Muscle of arm (tissue), 12 donors: ENCODE measurements around the gene PERM1. TPM values are rescaled to one million over a fixed set of nuclear protein-coding genes. Genes with fewer than 3 reads are reported as not detected.
"Not testable (repeated sequence)": the region's sequence is repeated elsewhere in the genome, so short reads cannot be mapped to it uniquely, and the experiment has no call there.

Source experiments
- DNase-seq: peaks from one replicate; pipeline ENCODE4 v3.0.0-alpha.2; 2013
- polyA plus RNA-seq, 12 donors: library from polyadenylated mRNA; unstranded; fragments of 120-200 nt; gene quantifications; one replicate each; pipeline ENCODE4 v1.2.1, GENCODE V29; 2013; ENCODE audit not compliant: insufficient read length in 12 of 12

The PERM1 gene
- polyA plus RNA-seq, 12 donors: 0.73 to 5.3 (median 1.7) TPM; not detected in 2

DNA sequence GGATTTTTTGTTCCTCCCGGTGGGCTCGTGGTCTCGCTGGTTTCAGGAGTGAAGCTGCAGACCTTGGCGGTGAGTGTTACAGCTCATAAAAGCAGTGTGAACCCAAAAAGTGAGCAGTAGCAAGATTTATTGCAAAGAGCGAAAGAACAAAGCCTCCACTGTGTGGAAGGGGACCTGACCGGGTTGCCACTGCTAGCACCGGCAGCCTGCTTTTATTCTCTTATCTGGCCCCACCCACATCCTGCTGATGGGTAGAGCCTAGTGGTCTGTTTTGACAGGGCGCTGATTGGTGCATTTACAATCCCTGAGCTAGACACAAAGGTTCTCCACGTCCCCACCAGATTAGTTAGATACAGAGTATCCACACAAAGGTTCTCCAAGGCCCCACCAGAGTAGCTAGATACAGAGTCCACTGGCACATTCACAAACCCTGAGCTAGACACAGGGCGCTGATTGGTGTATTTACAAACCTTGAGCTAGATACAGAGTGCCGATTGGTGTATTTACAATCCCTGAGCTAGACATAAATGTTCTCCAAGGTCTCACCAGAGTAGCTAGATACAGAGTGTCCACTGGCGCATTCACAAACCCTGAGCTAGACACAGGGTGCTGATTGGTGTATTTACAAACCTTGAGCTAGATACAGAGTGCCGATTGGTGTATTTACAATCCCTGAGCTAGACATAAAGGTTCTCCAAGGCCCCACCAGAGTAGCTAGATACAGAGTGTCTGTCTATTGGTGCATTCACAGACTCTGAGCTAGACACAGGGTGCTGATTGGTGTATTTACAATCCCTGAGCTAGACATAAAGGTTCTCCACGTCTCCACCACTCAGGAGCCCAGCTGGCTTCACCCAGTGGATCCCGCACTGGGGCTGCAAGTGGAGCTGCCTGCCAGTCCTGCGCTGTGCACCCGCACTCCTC lies 35.8 kb upstream of the PERM1 start:
- not testable (repeated sequence) for DNase-seq

DNA sequence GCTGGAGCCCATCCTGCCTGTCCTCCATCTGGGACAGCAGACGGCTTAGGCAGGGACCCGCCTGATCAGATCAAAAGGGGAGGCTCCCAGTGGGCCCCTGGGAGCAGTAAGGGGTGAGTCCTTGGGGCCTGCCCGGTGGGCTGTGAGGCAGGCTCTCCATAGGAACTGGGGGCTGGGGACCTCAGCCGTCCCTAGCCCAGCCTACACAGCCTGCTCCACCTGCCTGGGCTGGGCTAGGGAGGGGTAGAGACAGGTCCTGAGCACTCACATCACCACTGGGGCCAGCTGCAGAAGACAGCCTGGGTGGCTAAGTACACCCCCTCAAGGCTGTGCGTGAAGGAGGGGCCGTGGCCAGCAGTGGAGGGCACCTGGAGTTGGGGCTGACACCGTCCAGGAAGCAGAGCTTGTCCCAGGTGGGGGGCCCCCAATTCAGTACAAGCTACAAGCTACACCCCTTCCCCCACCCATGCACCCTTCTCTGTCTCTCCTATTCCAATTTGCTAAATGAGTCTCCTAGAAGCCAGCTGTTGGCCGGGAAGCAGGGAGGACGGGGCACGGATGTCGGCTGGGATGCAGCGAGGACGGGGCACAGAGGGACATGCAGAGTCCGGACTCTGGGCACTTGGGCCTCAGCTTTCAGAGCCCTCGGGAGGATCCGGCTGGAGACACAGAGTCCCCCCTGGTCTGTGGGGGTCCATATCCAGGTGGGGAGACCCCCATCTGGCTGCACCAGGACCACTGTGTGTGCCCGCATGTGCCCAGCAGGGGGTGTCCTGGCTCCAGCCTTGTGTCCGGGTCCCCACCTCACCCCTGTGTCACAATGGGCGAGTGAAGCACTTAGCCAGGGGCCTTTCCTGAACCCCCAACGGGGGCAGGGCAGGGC lies 33.1 kb upstream of the PERM1 start:
- no peak for DNase-seq

DNA sequence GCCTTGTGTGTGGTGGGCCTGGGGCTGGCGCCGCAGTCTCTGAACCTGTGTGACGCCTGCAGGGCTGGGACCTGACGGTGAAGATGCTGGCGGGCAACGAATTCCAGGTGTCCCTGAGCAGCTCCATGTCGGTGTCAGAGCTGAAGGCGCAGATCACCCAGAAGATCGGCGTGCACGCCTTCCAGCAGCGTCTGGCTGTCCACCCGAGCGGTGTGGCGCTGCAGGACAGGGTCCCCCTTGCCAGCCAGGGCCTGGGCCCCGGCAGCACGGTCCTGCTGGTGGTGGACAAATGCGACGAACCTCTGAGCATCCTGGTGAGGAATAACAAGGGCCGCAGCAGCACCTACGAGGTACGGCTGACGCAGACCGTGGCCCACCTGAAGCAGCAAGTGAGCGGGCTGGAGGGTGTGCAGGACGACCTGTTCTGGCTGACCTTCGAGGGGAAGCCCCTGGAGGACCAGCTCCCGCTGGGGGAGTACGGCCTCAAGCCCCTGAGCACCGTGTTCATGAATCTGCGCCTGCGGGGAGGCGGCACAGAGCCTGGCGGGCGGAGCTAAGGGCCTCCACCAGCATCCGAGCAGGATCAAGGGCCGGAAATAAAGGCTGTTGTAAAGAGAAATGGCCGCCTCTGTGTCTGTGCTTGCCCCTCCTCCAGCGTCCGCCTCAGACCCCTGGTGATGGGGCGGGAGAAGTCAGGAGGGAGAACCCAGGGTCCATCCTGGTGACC lies 32.2 kb upstream of the PERM1 start:
- DNase-seq: no peak

DNA sequence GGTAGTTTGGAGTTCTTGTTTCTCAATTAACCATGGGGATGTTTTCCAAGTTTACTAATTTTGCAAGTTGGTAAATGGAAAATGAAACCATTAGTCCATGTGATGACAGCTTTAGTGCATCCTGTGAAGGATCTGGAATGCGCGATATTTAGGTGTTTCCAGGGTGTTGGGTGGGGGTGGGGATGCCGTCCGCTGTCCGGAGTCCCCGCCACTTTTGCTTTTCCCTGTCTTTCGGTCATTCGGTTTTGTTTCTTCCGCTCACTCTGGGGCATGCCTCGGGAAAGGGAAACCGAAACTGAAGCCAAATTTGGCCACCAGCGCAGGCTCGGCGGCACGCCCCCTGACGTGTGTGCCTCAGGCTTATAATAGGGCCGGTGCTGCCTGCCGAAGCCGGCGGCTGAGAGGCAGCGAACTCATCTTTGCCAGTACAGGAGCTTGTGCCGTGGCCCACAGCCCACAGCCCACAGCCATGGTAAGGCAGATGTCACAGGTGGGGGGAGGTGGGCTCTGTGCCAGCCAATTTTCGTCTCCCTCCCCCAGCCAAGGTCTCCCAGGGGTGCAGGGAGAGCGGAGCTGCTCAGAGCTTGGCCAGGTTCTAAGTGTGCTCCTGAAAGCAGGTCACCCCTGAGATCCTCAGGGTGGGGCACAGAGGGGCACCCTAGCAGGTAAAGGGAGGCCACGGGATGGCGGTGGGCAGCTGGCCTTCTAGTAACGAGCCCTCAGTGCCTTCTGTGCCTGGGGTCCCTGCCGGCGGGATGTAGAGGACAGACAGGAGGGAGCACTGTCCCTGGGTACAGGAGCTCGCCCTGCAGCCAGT lies 31.4 kb upstream of the PERM1 start, which contains the start of gene ISG15:
ISG15 (plus strand) TSS at position 393 of the 817 bp plus-strand sequence; CDS start at position 470, 77 bp downstream.
- peak; percentile 91 for DNase-seq

DNA sequence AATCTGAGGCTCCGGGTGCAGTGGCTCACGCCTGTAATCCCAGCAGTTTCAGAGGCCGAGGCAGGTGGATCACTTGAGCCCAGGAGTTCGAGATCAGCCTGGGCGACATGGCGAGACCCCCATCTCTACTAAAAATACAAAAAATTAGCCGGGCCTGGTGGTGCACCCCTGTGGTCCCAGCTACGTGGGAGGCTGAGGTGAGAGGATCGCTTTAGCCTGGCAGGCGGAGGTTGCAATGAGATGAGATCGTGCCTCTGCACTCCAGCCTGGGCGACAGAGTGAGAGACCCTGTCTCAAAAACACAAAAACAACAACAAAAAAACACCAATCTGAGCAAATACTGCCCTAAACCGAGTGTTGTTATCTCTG lies 30.8 kb upstream of the PERM1 start:
- DNase-seq: not testable (repeated sequence)

DNA sequence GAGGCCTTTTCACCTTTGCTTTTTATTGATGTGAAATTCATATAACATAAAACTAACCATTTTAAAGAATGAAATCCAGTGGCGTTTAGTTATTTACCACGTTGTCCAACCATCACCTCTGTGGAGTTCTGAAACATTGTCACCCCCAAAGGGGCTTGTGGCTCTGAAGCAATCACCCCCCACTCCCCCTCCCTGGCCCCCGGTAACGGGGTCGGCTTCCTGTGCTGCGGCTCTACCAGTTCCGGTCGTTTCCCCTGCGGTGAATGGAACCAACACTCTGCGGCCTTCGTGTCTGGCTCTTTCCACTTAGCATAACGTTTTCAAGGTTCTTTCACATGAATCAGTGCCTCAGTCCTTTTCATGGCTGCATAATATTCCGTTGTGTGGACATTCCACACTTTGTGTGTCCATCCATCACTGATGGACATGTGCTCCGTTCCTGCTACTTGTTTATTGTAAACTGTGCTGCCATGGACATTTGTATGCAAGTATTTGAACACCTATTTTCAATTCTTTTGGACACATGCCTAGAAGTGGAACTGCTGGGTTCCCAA lies 29.6 kb upstream of the PERM1 start:
- DNase-seq: no peak

DNA sequence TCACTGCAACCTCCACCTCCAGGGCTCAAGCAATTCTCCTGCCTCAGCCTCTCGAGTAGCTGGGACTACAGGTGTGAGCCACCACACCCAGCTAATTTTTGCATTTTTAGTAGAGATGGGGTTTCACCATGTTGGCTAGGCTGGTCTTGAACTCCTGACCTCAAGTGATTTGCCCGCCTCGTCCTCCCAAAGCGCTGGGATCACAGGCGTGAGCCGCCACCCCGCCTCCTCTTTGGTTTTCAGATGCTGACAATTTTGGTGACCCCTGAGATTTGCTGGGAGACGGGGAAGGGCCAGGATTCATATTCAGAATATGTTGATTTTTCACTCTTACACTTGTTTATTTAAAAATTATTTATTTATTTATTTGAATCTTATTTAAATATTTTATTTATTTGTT lies 28.2 kb upstream of the PERM1 start:
- DNase-seq: not testable (repeated sequence)

DNA sequence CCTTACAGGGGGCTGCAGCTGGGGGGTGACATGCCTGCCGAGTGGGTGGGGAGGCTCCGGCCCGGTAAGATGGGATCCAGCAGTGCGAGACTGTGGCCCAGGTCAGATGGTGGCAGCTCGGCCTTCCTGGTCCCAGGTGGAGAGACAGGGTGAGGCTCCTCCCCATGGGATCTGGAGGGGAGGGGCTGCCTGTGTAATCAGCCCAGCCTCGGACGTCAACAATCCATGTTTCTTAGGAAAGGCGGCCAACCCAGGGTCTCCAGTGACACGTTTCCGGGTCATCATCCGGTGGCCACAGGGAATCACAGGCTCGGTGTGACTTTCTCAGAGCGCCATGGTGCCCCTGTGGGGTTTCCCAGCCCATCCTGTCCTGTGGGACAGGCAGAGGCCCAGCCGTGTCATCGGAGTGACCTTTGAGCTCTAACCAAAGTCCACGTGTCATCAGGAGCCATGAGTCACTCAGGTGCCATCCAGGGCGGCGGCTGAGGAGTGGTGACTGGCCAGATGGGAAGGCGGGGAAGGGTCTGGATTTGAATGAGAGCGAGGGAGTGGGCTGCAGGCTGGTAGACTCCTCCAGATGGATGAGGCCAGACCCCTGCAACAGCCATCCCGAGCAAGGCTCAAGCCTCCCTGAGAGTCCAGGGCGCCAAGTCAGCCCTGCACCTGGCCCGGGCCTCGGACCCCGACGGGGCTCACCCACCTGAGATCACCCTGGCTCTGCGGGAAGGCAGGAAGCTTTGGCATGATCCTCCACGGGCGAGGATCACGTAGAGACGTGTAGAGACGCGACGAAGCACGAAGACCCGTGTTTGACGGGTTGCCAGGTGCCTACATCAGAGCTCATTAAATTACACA lies 24.6 kb upstream of the PERM1 start:
- DNase-seq: no peak

DNA sequence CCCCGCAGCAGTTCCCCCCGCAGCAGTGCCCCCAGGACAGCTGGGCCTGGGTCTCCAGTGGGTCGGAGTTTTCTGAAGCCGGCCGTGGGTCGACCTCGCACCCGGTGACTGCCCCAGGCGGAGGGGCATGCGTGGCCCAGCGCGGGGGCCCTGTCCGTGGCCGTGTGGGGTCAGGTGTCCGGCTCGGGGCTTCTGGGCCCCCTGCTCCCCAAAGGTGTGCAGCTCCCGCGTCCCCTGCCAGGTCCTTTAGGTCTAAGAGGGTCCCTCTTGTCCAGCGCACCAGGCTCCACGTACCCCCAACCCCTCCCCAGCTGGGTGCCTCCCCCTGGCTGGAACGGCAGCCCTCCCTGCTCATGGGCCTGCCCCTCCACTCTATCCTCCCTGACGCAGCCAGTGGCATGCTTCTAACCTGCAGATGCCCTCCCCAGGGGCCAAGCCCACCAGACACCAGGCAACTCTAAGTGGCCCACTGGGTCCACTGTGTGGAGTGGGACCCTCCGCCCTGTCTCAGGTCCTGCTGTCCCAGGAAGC lies 23.9 kb upstream of the PERM1 start:
- no peak for DNase-seq

DNA sequence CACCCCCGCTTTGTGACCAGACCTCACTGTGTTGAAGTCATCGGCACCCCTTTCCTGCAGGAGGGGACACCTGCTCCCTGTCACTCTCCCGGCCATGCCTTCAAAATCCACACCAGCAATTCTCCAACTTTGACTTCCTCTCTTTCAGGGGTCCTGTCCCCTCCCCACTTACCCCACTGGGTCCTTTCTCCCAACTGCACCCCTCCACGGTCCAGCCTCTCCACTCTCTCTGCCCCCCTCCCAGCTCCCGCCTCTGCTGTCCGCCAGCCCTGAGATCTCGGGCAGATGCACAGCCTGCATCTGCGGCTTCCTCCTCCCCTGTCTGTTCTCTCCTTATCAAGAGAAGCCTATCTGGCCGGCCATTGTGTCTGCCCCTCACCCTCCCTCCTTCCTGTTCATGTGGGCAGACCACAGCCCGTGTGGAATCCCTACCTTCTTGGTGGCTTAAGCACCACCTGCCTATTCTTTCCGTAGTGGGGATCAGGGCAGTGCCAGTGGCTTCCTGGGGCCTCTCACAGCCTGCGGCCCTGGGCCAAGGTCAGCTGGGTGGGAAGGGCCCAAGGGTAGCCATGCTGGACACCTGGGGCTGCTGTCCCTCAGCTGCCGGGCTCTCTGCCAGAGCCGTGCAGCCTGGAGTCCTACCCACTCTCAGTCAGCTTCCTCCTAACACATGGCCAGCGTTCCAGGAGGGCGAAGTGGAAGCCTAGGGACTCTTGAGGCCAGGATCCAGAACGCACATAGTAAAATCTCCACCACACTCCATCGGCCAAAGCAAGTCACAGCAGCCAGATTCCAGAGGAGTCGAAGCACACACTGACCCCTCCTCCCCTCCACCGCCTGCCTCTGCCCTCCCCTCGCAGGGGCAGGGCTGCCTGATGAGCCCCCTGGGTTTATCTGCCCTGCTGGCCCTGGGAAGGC lies 23.1 kb upstream of the PERM1 start:
- DNase-seq: no peak

DNA sequence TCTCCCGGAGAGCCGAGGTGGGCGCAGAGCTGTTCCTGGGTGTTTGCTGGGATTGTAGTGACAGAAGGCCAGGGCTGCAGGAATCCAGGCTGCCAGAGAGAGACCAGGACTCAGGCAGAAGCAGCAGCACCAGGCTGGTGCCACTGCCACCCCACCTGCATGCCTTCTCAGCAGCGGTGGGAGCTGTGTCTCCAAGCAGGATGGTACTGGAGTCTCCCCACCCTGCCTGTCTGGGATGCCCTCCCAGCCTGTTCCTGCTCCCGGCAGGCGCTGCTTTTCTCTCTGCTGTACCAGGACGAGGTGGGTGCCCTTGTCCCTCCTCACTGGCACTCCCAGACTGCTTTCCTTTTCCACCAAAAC lies 22.5 kb upstream of the PERM1 start:
- no peak for DNase-seq

DNA sequence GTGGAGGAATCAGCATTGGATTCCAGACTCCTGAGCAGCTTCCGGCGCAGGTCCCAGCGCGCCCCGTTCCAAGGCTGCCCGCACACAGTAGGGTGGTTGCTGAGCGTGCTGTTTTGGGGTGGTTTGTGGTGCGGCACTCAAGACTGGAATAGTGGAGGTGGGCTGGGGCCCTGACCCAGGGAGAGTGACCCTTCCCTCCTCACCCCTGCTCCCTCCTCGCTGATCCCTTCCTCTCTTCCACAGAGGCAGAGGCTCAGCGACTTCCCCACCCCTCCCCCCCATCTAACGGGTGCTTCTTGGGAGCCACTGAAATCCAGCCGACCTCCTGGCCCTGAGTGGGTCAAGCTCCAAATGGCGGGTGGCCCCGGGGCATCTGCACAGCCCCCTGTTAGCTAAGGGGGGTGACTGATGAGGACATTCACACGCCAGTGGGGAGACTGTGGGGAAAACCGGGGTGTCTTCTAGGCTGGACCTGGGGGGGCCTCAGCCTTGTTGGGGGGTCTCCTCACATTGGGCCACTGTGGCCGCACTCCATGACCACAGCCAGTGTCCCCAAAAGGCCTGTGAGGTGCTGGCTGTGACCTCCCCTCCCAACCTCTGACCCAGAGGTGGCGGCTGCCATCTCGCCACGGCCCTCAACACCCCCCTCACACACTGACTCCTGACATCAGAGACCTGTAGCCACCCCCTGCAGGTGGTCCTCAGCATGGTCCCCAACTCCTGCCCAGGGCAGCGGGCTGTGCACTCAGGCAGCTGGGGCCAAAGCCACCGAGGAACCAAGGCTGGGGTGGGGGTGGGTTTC lies 21.9 kb upstream of the PERM1 start:
- no peak for DNase-seq

DNA sequence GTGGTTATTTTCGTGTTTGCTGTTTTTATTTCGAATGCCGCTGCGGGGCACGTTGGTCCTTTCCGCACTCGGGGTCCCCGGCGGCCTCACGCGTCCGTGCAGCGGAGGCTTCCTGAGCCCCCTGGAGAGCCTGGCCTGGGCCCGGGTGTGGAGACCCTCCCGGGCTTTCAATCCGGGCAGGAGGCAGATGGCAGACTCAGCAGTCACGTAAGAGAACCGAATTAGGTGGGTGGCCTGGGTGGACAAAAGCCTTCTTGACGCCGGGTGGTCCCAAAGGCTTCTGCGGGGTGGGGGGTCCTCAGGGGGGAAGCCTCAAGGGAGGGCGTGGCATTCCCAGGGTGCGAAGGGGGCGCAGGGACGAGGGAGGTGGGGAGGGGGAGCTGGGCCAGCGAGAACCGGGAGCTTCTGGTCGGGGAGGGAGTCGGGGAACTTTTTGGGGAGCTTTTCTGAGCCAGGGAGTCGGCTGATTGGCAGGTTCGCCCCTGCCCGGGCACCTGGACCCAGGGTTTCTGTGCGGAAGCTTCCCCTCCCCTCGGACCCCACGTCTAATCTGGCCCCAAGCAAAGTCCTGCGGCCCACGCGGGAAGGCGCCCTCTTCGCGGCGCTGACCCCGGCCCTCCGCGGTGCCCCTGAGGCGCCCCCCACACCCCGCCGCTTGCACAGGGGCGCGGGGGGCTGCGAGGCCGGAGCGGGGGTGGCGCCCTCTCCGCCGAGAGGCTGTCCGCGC lies 19.3 kb upstream of the PERM1 start:
- DNase-seq: no peak

DNA sequence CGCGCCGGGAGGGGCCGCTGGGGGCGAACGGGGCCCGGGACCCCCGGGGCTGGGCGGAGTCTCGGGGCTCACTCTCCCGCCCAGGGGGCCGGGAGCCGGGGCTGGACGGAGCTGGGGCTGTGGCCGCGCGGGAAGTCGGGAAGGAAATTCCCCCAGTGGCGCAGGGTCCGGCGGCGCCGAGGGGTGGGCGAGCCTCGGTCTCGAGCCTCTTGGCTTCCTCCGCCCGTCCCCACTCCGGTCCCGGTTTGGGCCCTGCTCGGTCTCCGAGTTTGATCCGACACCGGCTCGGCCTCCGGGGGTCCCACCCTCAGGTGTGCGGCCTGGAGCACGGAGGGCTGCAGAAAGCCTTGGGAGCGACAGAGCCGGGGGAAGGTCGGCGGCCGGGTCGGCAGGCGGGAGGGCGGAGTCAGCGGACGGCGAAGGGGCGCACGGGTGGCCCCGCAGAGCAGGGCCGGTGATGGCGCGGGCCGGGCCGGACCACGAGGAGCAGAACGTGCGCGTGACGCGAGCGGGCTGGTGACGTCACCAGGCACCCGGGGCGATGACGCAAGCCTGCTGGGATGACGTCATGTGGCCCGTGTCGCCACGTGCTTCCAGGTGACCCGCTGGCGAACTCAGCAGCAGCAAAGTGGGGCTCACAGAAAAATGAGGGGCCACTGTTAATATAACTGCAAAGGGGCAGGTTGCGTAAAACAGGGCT lies 18.6 kb upstream of the PERM1 start:
- peak; percentile 87 for DNase-seq

DNA sequence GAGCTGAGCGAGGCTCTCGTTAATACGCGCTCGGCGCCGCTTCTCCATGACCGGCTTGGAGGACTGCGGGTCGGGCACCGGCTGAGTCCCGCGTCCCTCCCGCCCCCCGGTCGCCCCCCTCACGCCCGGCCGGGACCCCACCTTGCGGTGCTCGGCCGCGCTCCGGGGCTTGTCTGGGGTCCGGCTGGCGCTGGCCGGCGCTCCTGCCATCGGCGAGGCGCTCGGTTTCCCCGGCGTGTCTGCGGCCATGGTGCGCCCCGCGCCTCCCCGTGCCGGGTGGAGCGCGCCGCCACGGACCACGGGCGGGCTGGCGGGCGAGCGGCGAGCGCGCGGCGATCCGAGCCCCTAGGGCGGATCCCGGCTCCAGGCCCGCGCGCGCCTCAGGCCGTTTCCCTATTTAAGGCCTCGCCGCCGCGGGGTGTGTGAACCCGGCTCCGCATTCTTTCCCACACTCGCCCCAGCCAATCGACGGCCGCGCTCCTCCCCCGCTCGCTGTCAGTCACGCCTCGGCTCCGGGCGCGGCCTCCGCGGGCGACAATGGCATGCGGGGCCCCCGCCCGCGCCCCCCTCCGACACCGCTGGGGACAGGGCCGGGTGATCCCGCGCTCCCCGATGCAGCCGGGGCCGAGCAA lies 17.9 kb upstream of the PERM1 start, which contains the start of gene HES4:
HES4 (minus strand) TSS at position 373 of the 632 bp plus-strand sequence; CDS start at position 249, 124 bp downstream.
- peak; percentile 90 for DNase-seq
